Measurements from ENCODE around the gene CNTNAP5. TPM values are rescaled to one million over a fixed set of nuclear protein-coding genes. Genes with fewer than 3 reads are reported as not detected.

CNTNAP5 gene
- total RNA-seq, 1 donor from 2014 or later = not detected

DNA sequence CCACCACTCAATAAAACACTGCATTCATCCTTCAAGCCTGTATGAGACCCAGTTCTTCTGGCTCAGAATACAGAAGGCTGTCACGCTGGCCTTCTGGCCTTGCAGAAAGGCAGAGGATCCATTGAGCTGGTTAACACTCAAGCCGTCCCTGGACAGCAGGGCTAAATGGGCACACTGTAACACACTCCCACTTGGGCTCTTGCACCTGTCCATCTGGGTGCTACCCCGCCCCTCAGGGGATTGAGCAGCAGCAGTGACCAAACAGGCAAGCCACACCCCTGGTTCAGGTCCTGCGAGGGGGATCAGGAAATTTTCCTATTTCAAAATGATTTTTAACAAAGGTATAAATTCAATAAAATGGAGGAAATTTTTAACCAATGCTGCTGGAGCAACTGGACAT, 936.0 kb downstream of the CNTNAP5 start:
- TF ChIP-seq, protein P1, sequence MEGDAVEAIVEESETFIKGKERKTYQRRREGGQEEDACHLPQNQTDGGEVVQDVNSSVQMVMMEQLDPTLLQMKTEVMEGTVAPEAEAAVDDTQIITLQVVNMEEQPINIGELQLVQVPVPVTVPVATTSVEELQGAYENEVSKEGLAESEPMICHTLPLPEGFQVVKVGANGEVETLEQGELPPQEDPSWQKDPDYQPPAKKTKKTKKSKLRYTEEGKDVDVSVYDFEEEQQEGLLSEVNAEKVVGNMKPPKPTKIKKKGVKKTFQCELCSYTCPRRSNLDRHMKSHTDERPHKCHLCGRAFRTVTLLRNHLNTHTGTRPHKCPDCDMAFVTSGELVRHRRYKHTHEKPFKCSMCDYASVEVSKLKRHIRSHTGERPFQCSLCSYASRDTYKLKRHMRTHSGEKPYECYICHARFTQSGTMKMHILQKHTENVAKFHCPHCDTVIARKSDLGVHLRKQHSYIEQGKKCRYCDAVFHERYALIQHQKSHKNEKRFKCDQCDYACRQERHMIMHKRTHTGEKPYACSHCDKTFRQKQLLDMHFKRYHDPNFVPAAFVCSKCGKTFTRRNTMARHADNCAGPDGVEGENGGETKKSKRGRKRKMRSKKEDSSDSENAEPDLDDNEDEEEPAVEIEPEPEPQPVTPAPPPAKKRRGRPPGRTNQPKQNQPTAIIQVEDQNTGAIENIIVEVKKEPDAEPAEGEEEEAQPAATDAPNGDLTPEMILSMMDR (IDR thresholded peaks at IDR 0.05; ENCODE audit: insufficient read depth, low read length, poor library complexity, severe bottlenecking) = no peak
- DNase-seq (ENCODE audit: low read depth) = no peak
- H3K27me3 ChIP-seq (ENCODE audit: control insufficient read depth, insufficient read depth, low read length) = no peaks in the 10 kb centered on the region
- H3K4me3 ChIP-seq (ENCODE audit: low read depth, low read length) = no peak overlapping the region
- no peaks in the 10 kb centered on the region for H3K36me3 ChIP-seq (ENCODE audit: control insufficient read depth, insufficient read depth, low read length)

Data from kidney epithelial cell (primary cell).